ENCODE data around the gene EVA1C.

EVA1C gene

GRCh38 chr21:32476661-32477423, 64.3 kb downstream of the EVA1C start:
- Histone ChIP-seq H3K4me2 (ENCODE audit: low read depth, low read length, poor library complexity, severe bottlenecking) (no peak overlapping the region), H3K27me3 (ENCODE audit: insufficient read depth, low read length, poor library complexity, severe bottlenecking) (no peaks in the 10 kb centered on the region), H3K4me3 (ENCODE audit: low read length, poor library complexity, severe bottlenecking) (no peak overlapping the region), H4K20me1 (ENCODE audit: insufficient read depth, low read length, poor library complexity, severe bottlenecking) (no peaks in the 10 kb centered on the region), H3K36me3 (ENCODE audit: insufficient read depth, low read length) (no peaks in the 10 kb centered on the region), H3F3A (ENCODE audit: low read depth) (no peaks in the 10 kb centered on the region), H2AFZ (ENCODE audit: low read length) (no peak overlapping the region), H3K9ac (ENCODE audit: low read depth, low read length, poor library complexity, severe bottlenecking) (no peak overlapping the region), H3K79me2 (ENCODE audit: insufficient read depth, low read length) (no peaks in the 10 kb centered on the region), H3K9me3 (ENCODE audit: insufficient read depth, low read depth, low read length) (no peaks in the 10 kb centered on the region), H3K4me1 (ENCODE audit: insufficient read depth, low read length, poor library complexity, severe bottlenecking) (no peaks in the 10 kb centered on the region), H3K9me2 (replicated peaks; ENCODE audit: low read depth, low read length) (no peaks in the 10 kb centered on the region)
- TF ChIP-seq CTCF (conservative IDR thresholded peaks at IDR 0.05; ENCODE audit: low read length) = no peak
- TF ChIP-seq EZH2phosphoT487 (IDR thresholded peaks at IDR 0.05; ENCODE audit: borderline replicate concordance) = no peak

- TF ChIP-seq EZH2phosphoT487 (IDR thresholded peaks at IDR 0.05; ENCODE audit: borderline replicate concordance) (no peak), CTCF (conservative IDR thresholded peaks at IDR 0.05; ENCODE audit: low read length) (no peak)
- no peaks in the 10 kb centered on the region for H3K9me2 ChIP-seq (replicated peaks; ENCODE audit: low read depth, low read length)
- no peaks in the 10 kb centered on the region for H3K36me3 ChIP-seq (ENCODE audit: insufficient read depth, low read length)
- H3K4me2 ChIP-seq (ENCODE audit: low read depth, low read length, poor library complexity, severe bottlenecking) = no peak overlapping the region
- no peak overlapping the region for H3K4me3 ChIP-seq (ENCODE audit: low read length, poor library complexity, severe bottlenecking)
- no peaks in the 10 kb centered on the region for H4K20me1 ChIP-seq (ENCODE audit: insufficient read depth, low read length, poor library complexity, severe bottlenecking)
- no peaks in the 10 kb centered on the region for H3K9me3 ChIP-seq (ENCODE audit: insufficient read depth, low read depth, low read length)
- H3K4me1 ChIP-seq (ENCODE audit: insufficient read depth, low read length, poor library complexity, severe bottlenecking) = no peaks in the 10 kb centered on the region
- no peaks in the 10 kb centered on the region for H3K27me3 ChIP-seq (ENCODE audit: insufficient read depth, low read length, poor library complexity, severe bottlenecking)
- H3F3A ChIP-seq (ENCODE audit: low read depth) = no peaks in the 10 kb centered on the region
- no peak overlapping the region for H3K9ac ChIP-seq (ENCODE audit: low read depth, low read length, poor library complexity, severe bottlenecking)
- H3K79me2 ChIP-seq (ENCODE audit: insufficient read depth, low read length) = no peaks in the 10 kb centered on the region
- H2AFZ ChIP-seq (ENCODE audit: low read length) = no peak overlapping the region
Measured at GRCh38 chr21:32477424-32477745, 64.9 kb downstream of the EVA1C start.

GRCh38 chr21:32481875-32482408, 69.4 kb downstream of the EVA1C start:
- H3K79me2 ChIP-seq (ENCODE audit: insufficient read depth, low read length) = no peaks in the 10 kb centered on the region
- H3K9ac ChIP-seq (ENCODE audit: low read depth, low read length, poor library complexity, severe bottlenecking) = no peak overlapping the region
- no peak overlapping the region for H3K4me2 ChIP-seq (ENCODE audit: low read depth, low read length, poor library complexity, severe bottlenecking)
- no peaks in the 10 kb centered on the region for H3K9me3 ChIP-seq (ENCODE audit: insufficient read depth, low read depth, low read length)
- no peak overlapping the region for H2AFZ ChIP-seq (ENCODE audit: low read length)
- no peak for TF ChIP-seq CTCF (conservative IDR thresholded peaks at IDR 0.05; ENCODE audit: low read length)
- TF ChIP-seq EZH2phosphoT487 (IDR thresholded peaks at IDR 0.05; ENCODE audit: borderline replicate concordance) = no peak
- H3K4me1 ChIP-seq (ENCODE audit: insufficient read depth, low read length, poor library complexity, severe bottlenecking) = no peaks in the 10 kb centered on the region
- no peaks in the 10 kb centered on the region for H3F3A ChIP-seq (ENCODE audit: low read depth)
- H3K9me2 ChIP-seq (replicated peaks; ENCODE audit: low read depth, low read length) = no peaks in the 10 kb centered on the region
- no peaks in the 10 kb centered on the region for H3K27me3 ChIP-seq (ENCODE audit: insufficient read depth, low read length, poor library complexity, severe bottlenecking)
- H3K36me3 ChIP-seq (ENCODE audit: insufficient read depth, low read length) = no peaks in the 10 kb centered on the region
- no peak overlapping the region for H3K4me3 ChIP-seq (ENCODE audit: low read length, poor library complexity, severe bottlenecking)
- no peaks in the 10 kb centered on the region for H4K20me1 ChIP-seq (ENCODE audit: insufficient read depth, low read length, poor library complexity, severe bottlenecking)
